Occipital lobe (tissue), 2 donors: ENCODE measurements around the gene CDKN2AIPNL. TPM values are rescaled to one million over a fixed set of nuclear protein-coding genes. Genes with fewer than 3 reads are reported as not detected.
"Not testable (repeated sequence)": the region's sequence is repeated elsewhere in the genome, so short reads cannot be mapped to it uniquely, and the experiment has no call there.

Experiments
- DNase-seq: peaks from one replicate; lab custom pipeline; 2025; lab: John Stamatoyannopoulos, UW
- total RNA-seq: library from RNA; depleted of rRNA; stranded (reverse); fragments of >200 nt; gene quantifications from one replicate; pipeline ENCODE4 v1.2.3, GENCODE V29; 2014

CDKN2AIPNL gene
- total RNA-seq, 1 donor from 2014 or later = 52.9 TPM

DNA sequence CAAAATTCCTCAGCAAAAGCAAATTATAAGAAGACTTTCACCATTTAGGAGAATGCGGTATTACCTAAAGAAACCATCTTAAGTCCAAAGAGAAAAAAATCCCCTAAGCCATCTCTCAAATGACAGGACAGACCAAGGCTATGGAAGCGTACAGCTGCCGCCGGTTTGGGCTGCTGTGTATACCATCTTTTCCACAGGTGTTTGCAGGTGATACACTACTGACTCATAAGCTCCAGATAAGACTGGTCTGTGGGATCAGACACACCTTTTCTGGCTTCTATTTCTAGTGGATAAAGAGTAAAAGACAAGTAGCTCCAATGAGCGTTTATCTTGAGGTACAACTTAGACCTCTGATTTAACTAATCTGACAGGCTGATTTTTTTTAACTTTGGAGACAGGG, 7.7 kb downstream of the CDKN2AIPNL start:
- no peak for DNase-seq

DNA sequence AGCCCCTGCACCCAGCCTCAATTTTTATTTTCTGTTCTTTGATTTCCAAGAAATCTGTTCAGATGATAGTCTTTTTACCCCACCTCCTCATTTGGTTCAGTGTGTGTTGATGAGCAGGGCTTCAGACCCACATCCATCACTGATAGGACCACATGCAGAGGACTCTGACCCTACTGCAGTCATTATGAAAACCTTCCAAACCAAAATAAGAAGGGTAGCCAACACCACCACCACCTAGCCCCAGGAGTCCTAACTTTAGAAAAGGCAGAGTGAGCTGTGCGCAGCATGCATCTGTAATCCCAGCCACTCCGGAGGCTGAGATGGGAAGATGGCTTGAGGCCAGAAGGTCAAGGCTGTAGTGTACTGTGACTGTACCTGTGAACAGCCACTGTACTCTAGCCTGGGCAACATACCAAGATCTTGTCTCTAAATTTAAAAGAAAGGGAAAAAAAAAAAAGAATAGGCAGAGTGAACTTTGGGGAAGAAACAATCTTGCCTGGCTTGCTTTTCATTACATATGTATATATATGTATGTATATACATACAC, 13.0 kb downstream of the CDKN2AIPNL start:
- DNase-seq = no peak

DNA sequence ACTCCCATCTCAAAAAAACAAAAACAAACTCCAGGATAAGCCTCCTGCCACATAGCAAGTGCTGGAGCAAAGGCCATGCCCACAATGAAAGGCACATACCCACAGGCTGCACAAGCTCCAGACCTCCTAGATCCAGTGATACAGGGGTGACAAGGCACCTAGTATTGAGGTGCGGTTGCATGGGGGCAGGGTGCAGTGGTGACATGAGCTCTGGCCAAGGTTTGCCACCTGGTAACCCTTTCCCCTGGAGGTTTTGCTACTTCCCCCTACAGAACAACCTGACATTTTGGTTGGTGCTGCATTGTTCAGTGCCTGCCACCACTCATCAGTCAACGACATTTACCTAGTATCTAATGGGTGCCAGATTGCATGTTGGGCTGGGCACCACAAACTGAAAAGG, 14.5 kb downstream of the CDKN2AIPNL start:
- DNase-seq = no peak

DNA sequence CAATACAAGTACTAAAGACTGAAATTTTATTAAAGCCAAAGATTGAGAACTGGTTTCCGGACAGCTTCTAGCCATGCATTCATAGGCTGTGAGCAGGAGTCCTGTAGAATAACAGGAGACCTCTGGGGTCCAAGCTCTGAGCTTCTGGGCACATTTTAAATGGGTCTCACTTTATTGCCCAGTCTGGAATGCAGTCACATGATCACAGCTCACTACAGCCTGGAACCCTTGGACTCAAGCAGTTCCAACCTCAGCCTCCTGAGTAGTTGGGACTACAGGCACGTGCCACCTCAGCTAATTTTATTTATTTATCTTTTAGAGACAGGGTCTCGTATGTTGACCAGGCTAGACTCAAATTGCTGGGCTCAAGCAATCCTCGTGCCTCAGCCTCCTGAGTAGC, 15.4 kb downstream of the CDKN2AIPNL start:
- no peak for DNase-seq

DNA sequence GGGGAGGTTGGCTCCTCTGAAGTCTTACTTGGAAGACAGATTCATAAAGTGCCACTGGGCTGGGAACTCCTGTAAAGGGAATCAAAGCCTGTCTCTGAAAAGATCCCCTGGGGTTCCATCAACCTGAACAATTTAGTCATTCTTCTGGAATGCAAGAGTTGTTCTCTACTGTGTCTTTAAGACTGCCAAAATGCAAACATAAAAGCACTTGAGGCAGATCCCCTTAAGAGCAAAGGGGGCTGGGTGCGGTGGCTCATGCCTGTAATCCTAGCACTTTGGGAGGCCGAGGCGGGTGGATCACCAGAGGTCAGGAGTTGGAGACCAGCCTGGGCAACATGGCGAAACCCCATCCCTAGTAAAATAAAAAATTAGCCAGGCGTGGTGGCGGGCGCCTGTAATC, 16.7 kb downstream of the CDKN2AIPNL start:
- no peak for DNase-seq

DNA sequence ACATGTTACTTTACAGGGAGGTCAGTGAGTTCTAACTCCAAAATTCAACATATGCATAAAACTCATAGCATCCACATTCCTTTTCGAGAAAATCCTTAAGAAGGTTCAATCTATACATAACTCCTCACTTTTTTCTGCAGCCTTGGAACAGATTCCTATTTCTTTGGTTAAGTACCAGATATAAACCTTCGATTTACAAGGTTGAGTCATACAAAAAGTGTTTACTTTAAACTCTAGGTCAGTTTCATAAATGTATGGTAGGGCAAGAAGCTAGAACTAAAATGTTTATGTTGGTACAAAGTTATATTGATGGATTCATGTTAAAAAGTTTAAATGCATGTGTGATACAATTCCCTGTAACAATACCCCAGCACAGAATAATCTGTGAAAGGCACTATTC, 19.4 kb downstream of the CDKN2AIPNL start:
- no peak for DNase-seq

DNA sequence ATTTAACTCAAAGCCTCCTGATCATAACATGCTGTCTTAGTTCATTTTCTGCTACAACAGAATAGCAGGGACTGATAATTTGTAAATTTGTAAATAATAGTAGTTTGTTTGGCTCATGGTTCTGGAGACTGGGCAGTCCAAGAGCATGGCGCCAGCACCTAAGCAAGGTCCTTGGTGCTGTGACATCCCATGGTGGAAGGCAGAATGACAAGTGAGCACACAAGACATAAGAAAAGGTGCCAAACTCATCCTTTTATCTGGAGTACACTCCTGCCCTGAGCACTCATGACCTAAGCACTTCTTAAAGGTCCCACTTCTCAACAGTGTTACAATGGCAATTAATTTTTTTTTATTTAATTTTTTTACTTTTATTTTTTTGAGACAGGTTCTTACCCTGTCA, 24.2 kb downstream of the CDKN2AIPNL start:
- DNase-seq = no peak

DNA sequence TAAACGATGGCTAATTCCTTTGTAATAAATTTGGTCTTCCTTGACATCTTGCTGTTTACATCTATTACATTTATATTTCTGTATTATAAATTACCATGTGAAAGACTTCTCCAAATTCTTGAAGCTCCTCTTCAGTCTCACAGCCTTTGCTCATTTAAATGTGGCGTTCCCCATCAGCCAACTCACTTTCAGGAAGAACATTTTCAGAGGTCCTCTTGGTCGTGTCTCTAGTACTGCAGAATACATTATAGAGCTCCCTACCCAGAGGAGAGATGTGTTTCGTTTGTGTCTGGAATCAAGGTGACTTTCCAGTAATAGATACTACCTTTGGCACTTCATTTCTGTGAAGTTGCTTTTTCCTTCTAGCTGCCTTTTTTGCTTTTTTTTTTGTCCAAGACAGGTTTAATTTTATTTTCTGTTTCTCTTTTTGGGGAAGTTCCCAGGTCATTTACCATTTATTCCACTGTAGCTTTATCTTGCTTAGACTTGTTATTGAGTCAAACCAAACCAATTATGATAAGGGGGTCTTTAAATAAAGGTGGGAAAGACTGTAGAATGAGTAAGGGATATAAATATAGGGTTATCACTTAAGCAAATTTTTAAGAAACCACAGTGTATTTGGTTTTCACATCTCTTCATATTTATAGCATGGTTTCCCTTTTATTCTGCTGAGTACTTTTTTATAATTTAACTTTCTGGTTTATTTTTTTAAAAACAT, 27.5 kb downstream of the CDKN2AIPNL start:
- no peak for DNase-seq

DNA sequence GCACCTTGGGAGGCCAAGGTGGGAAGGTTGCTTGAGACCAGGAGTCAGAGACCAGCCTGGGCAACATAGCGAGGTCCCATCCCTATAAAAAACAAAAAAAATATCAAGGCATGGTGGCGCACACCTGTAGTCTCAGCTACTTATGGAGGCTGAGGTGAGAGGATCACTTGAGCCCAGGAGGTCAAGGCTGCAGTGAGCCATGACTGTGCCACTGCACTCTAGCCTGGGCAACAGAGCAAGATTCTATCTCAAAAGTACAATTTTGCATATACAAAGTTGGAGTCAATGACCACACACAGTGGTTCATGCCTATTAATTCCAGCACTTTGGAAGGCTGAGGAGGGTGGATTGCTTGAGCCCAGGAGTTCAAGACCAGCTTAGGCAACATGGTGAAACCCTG, 29.5 kb downstream of the CDKN2AIPNL start:
- not testable (repeated sequence) for DNase-seq

DNA sequence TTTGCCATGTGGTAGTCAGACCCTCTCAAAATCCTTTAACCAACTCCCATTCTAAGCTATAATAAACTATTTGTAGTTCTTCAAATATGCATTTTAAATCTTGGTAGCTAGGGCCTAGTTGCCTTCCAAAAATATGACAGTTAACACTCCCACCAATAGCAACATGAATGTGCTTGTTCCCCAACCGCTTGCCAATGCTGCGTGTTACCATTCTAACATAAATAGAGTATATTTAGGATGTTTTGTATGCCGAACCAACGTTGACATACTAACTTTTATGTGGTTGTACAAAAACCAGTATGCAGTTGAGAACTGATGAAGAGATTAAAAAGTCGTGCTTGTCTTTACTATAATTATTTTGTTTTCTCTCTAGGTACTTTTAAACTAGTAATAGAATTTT, 31.3 kb downstream of the CDKN2AIPNL start:
- DNase-seq = no peak

DNA sequence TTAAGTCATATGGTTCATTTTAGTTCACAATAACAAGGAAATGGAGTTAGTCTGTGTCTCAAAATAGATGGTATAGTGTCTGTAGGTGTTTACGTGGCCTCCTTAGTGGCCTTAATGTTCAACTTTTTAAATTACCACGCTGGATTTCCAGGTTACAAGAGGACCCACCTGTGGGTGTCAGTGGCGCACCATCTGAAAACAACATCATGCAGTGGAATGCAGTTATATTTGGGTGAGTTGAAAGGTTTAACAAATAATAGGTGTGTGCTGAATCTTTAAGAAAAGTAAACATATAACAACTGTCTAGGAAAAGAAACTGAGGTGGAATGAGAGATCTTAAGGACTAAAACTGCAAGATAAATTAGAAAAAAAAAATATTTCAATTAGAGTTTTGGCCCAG, 37.4 kb downstream of the CDKN2AIPNL start:
- DNase-seq = no peak

DNA sequence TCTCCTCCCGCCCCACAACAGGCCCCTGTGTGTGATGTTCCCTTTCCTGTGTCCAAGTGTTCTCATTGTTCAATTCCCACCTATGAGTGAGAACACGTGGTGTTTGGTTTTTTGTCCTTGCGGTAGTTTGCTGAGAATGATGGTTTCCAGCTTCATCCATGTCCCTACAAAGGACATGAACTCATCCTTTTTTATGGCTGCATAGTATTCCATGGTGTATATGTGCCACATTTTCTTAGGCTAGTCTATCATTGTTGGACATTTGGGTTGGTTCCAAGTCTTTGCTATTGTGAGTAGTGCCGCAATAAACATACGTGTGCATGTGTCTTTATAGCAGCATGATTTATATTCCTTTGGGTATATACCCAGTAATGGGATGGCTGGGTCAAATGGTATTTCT, 38.0 kb downstream of the CDKN2AIPNL start:
- DNase-seq = not testable (repeated sequence)

DNA sequence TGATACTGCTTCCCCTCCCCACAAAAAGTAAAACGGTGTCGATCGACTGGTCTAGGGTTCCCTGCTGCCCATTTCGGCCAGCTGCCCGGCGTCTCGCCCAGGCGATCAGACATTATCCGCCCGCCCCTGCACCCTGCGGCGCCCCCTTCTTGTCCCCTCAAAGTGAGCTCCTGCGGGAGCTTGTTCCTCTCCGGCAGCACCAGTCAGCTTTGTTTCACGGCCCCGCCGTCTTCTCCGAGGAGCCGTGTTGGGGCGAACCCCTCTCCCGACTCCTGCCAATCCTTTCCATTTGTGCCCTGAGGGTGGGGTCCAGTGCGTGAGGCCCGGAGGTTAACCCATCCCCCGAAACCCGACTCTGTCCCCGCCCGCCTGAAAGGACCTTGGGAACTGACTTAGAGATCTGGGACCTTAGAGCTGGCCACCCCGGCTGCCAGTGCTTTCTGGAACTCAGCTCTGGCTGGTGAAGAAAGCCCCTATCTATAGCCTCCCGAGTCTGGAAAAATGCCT, 39.8 kb downstream of the CDKN2AIPNL start:
- DNase-seq = peak; percentile 21

DNA sequence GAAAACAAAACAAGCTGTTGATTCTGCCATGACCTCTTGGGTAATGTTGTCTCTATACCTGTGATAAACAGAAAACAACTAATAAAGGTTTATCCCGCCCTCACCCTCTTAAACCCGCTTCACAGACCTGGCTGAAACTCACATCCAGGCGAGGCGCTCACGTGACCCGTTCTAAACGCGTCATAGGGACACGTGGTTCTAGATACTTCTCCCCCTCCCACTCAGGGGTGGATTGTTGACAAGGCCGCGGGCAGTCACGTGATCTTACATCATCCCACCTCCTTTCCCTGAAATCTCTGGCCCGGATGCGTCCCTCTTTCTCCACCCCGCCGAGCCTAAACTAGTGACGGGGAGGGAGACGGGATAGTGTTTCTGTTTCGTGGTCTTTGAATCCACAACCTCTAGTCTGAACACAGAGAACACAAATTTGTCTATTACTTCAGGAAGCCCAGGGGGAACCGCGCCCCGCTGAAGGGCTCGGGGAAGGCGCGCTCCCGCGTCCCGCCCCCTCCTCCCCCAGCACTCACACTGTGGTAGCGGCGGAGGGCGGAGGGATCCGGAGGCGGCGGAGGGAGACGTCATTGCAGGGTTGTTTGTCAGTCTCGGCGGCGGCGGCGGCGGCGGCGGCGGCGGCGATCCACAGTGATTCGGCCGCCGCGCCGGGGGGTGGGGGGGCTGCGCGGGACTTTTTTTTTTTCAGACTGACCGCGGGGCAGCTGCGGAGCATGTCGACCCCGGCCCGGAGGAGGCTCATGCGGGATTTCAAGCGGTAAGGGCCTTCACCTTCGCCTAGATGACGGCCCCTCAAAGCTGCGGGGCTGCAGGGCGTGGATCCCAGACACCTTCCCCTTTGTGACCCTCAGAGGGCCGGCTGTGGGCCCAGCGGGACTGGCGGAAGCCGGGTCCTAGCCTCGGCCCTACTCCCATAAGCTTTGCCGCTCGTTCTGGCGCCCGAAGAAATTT, 40.5 kb downstream of the CDKN2AIPNL start, which contains the start of gene UBE2B:
Gene UBE2B, plus strand, starts transcription at position 699 of the 963 bp plus-strand sequence. Its CDS starts 27 bp downstream, at position 726.
- peak; percentile 95 for DNase-seq

DNA sequence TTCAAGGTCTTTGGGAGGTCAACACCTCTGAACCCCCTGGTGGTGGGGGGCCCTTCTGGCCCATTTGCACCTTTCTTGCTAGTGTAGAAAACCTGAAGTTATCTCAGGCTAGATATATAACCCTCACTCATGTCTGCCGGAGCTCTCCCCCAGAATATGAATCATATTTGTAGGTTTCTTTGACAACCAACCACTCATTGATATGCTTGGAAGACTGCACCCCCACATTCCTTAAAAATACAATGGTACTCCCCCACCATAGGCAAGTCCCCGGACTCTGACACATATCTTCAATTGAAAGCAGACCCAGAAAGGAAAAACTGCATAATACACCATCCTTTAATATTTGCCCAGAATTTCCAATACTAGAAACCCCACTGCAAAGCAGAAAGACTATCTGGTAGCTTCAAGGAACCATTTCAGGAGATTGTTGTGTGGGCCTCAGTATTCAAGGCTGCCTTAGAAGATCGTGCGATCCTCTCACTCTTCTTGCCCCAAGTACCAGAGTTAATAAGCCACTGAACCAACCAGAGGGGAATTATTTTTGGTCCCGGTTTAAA, 41.3 kb downstream of the CDKN2AIPNL start:
- DNase-seq = peak; percentile 5

DNA sequence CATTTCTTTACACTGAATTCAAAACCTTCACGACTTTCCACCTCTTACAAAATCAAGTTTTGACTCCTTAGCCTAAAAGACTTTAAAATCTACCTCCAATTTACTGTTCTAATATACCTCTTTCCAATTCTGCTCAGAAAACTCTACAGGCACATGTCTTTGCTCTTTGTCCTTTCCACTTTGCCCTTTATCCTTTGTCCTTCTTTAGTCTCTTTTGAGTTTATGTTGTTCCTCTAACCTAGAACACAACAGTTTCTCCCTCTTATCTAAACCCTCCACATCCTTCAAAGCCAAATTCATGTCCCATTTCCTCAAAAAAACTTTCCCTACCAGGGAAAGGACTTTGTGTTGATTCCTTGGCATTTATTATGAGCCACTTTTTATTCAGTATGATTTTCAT, 46.1 kb downstream of the CDKN2AIPNL start:
- DNase-seq = no peak

DNA sequence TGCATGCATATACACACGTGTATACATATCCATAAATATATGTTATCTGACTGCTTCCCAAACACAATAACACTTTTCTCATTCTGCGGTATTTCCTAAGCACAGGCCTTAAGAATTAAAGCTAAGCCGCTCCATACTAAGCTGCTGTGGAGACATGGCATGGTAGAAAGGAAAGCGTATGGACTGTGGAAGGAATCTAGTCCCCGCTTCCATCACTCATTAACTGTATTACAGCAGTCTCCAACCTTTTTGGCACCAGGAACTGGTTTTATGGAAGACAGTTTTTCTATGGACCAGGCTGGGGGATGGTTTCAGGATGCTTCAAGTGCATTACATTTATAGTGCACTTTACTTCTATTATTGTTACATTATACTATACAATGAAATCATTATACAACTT, 56.0 kb downstream of the CDKN2AIPNL start:
- DNase-seq = no peak
